ENCODE data around the gene WDFY2. TPM values are rescaled to one million over a fixed set of nuclear protein-coding genes. Genes with fewer than 3 reads are reported as not detected.

Gene WDFY2
- total and polyA plus RNA-seq, 12 donors, result 2.4 to 7.5 (median 5.5) TPM

- H3K9me3 ChIP-seq, result no peaks in the 10 kb centered on the region
- 89% methylated on average over 11 of the region's 11 CpGs for WGBS, 2 donors
- intact Hi-C loops (cut with DNase I), result no loop called here
- ATAC-seq, result no peak
- no peak for TF ChIP-seq CTCF (IDR thresholded peaks at IDR 0.05)
- H3K27me3 ChIP-seq, result no peaks in the 10 kb centered on the region
- no peak for DNase-seq
- peaks cover 9 to 27% (median 20%) of the 10 kb centered on the region in 9 donors for H3K4me1 ChIP-seq
- H3K27ac ChIP-seq, result no peak overlapping the region
- no peak overlapping the region for H3K4me3 ChIP-seq
- peaks cover 0 to 24% (median 0%) of the 10 kb centered on the region in 9 donors for H3K36me3 ChIP-seq
Observed at GRCh38 chr13:51773515-51773914, 189.3 kb downstream of the WDFY2 start.

GRCh38 chr13:51776179-51776578 is 191.9 kb downstream of the WDFY2 start:
- H3K27me3 ChIP-seq, result no peaks in the 10 kb centered on the region
- H3K9me3 ChIP-seq, result no peaks in the 10 kb centered on the region
- no peak overlapping the region for H3K4me3 ChIP-seq
- DNase-seq (no peak), ATAC-seq (no peak)
- peaks cover 0 to 24% (median 0%) of the 10 kb centered on the region in 9 donors for H3K36me3 ChIP-seq
- WGBS, 2 donors, result 88 to 90% methylated on average over 7 of the region's 7 CpGs
- no peak for TF ChIP-seq CTCF (IDR thresholded peaks at IDR 0.05)
- H3K27ac ChIP-seq, result no peak overlapping the region
- H3K4me1 ChIP-seq, result peaks cover 0 to 6% (median 0%) of the 10 kb centered on the region in 9 donors
- intact Hi-C loops (cut with DNase I), result no loop called here

- intact Hi-C loops (cut with DNase I), result no loop called here
- Histone ChIP-seq H3K4me1 (no peaks in the 10 kb centered on the region), H3K27ac (no peak overlapping the region), H3K9me3 (no peaks in the 10 kb centered on the region), H3K36me3 (peaks cover 0 to 22% (median 0%) of the 10 kb centered on the region in 9 donors), H3K4me3 (no peak overlapping the region), H3K27me3 (no peaks in the 10 kb centered on the region)
- DNase-seq (no peak), ATAC-seq (no peak)
- WGBS, 2 donors, result 91 to 93% methylated on average over 9 of the region's 9 CpGs
- no peak for TF ChIP-seq CTCF (IDR thresholded peaks at IDR 0.05)
Observed at GRCh38 chr13:51777921-51778320, 193.7 kb downstream of the WDFY2 start.

GRCh38 chr13:51778392-51778791 is 194.1 kb downstream of the WDFY2 start:
- Histone ChIP-seq H3K9me3 (no peaks in the 10 kb centered on the region), H3K36me3 (peaks cover 0 to 17% (median 0%) of the 10 kb centered on the region in 9 donors), H3K4me1 (no peaks in the 10 kb centered on the region), H3K27me3 (no peaks in the 10 kb centered on the region), H3K4me3 (no peak overlapping the region), H3K27ac (no peak overlapping the region)
- no peak for ATAC-seq
- intact Hi-C loops (cut with DNase I), result no loop called here
- no peak for DNase-seq
- TF ChIP-seq CTCF (IDR thresholded peaks at IDR 0.05), result no peak
- 83 to 92% methylated on average over 11 of the region's 11 CpGs for WGBS, 2 donors
